ENCODE measurements around the gene GPRIN3. TPM values are rescaled to one million over a fixed set of nuclear protein-coding genes. Genes with fewer than 3 reads are reported as not detected.

The GPRIN3 gene
- total and polyA plus RNA-seq, 2 experiments from 2014 or later = 0.74 to 3.2 TPM

- Histone ChIP-seq H4K20me1 (replicated peaks; ENCODE audit: insufficient read depth) (no peaks in the 10 kb centered on the region), H3F3A (replicated peaks; ENCODE audit: low read depth) (no peaks in the 10 kb centered on the region), H2AFZ (no peak overlapping the region), H3K4me3 (no peak overlapping the region), H3K4me2 (no peak overlapping the region), H3K27me3 (ENCODE audit: insufficient read depth) (no peaks in the 10 kb centered on the region), H3K27ac (ENCODE audit: low read depth) (no peak overlapping the region), H3K36me3 (ENCODE audit: insufficient read depth) (no peaks in the 10 kb centered on the region), H3K4me1 (ENCODE audit: insufficient read depth) (no peaks in the 10 kb centered on the region), H3K9me2 (ENCODE audit: insufficient read depth) (no peaks in the 10 kb centered on the region), H3K79me2 (replicated peaks; ENCODE audit: insufficient read depth) (no peaks in the 10 kb centered on the region)
- no peak overlapping the region for H3K4me3 Mint-ChIP-seq
- H3K27ac Mint-ChIP-seq = no peak overlapping the region
- no peaks in the 10 kb centered on the region for H3K36me3 Mint-ChIP-seq (ENCODE audit: low read depth)
- H3K9me3 Mint-ChIP-seq = peaks cover 9% of the 10 kb centered on the region; the same call in 2 of the 3 replicates
- H3K27me3 Mint-ChIP-seq (ENCODE audit: insufficient read depth, low read depth, poor library complexity) = peaks cover 2% of the 10 kb centered on the region
- TF ChIP-seq STAT1 (IDR thresholded peaks at IDR 0.05; ENCODE audit: unreplicated experiment) = no peak
- no peak for TF ChIP-seq ZNF462 (CRISPR knock-in tag; IDR thresholded peaks at IDR 0.05)
- no peak for TF ChIP-seq NANOG (IDR thresholded peaks at IDR 0.05; ENCODE audit: borderline replicate concordance)
- TF ChIP-seq CTCF (conservative IDR thresholded peaks at IDR 0.05; ENCODE audit: low read depth in 2 of 2) = no peak
- TF ChIP-seq EZH2phosphoT487 (IDR thresholded peaks at IDR 0.05; ENCODE audit: unreplicated experiment) = no peak
- TF ChIP-seq ZNF114 (CRISPR knock-in tag; IDR thresholded peaks at IDR 0.05) = no peak
- TF ChIP-seq CREB1 (CRISPR knock-in tag; IDR thresholded peaks at IDR 0.05; ENCODE audit: low read depth) = no peak
- no peaks in the 10 kb centered on the region for H3K4me1 Mint-ChIP-seq
- ATAC-seq (no peak), DNase-seq (ENCODE audit: low spot score) (no peak)
Observed at GRCh38 chr4:89351201-89351600, 43.6 kb upstream of the GPRIN3 start.

Data from GM23338 (cell line).